GM23338 (cell line): ENCODE results near the gene AARS2.

Experiments
- CTCF ChIP-seq, 2 experiments: fragments of 200-600 bp in 1 of 2; sonication (generic) in 1 of 2; conservative IDR thresholded peaks; 2 replicates each; pipeline versions ENCODE4 v1.5.1 to v1.6.1; 2016 to 2017; ENCODE audit warnings: antibody characterized with exemption in 2 of 2, low read depth in 2 of 2, mild to moderate bottlenecking in 2 of 2, moderate library complexity in 1 of 2
- JUNB ChIP-seq: IDR thresholded peaks from one replicate; pipeline ENCODE4 v1.6.1; 2016; ENCODE audit warnings: antibody characterized with exemption; ENCODE audit not compliant: unreplicated experiment

- no peak for TF ChIP-seq CTCF (conservative IDR thresholded peaks at IDR 0.05; ENCODE audit: low read depth in 2 of 2)
- no peak for TF ChIP-seq JUNB
These were observed 29.0 kb downstream of the AARS2 start for GRCh38 chr6:44284121-44284520.
